ENCODE results near the gene RPS14.
A peak's percentile ranks its signal among the peaks of the same experiment; 100 is the strongest.

RPS14 gene

DNA sequence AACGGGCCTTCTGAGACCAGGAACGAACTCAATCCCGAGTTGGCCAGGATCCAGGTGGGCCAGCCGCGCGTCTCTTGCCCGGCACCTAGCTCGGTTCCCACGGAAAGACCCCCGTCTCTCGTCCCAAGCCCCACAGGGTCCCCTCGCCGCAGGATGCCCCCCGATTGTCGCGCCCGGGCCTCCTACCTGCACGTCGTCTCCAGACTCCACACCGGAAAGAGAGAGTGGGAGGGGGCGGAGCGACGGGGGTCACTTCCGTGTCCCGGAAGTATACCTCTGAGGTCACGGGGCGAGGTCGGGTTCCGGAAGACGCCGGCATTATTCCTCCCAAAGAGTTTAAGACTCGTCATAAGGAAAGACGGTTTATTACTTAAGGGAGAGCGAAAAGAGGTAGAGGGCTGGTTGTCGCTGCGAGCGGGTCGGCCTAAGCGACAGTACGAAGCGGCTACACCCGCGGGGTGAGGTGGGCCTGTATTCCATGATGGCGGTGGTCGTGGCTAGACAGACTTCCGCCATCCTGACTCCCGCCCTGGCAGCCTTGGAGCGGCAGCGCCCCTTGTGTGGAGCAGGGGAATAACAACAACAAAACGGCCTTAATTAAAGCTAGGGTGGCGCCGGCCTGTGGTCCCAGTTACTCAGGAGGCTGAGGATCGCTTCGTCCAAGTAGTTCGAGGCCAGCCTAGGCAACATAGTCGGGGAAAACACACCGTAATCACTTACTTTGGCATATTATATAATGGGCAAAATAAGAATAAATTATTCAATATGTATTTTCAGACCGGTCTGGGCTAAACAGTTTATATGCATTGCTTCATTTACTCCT is at the start of gene RPS14:
RPS14 (minus strand) TSS at position 223 of the 823 bp plus-strand sequence. CDS start 2,006 bp downstream, outside the sequence.
- DNase-seq (ENCODE audit: low read depth, low spot score), result peak; percentile 98
- peak within 1 kb of the TSS; percentile 66 for H3K4me3 ChIP-seq (ENCODE audit: low read depth, low read length)
- TF ChIP-seq, protein P1, sequence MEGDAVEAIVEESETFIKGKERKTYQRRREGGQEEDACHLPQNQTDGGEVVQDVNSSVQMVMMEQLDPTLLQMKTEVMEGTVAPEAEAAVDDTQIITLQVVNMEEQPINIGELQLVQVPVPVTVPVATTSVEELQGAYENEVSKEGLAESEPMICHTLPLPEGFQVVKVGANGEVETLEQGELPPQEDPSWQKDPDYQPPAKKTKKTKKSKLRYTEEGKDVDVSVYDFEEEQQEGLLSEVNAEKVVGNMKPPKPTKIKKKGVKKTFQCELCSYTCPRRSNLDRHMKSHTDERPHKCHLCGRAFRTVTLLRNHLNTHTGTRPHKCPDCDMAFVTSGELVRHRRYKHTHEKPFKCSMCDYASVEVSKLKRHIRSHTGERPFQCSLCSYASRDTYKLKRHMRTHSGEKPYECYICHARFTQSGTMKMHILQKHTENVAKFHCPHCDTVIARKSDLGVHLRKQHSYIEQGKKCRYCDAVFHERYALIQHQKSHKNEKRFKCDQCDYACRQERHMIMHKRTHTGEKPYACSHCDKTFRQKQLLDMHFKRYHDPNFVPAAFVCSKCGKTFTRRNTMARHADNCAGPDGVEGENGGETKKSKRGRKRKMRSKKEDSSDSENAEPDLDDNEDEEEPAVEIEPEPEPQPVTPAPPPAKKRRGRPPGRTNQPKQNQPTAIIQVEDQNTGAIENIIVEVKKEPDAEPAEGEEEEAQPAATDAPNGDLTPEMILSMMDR (IDR thresholded peaks at IDR 0.05; ENCODE audit: low read depth, low read length), result peak; percentile 85
- in situ Hi-C loops (cut with HindIII; ENCODE audit: low sequenced_read_pairs), result no loop called here

DNA sequence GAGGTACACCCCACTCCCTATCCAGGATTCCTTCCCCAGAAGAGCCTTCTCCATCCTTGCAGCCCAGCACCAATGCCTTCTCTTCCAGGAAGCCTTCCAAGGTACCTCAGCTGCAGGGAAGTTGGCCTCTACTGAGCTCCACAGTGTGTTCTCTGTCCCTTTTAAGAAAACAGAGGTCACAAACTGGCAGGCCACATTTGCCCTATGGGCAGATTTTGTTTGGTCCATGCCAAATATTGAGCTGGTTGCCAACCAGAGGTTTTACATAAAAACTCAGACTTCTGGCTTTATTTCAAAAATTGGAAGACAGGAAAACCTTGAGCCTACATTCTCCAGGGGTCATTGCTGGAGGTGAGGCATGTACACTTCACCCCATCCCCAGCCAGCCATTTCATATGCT is 49.4 kb upstream of the RPS14 start:
- TF ChIP-seq, protein P1 (IDR thresholded peaks at IDR 0.05; ENCODE audit: low read depth, low read length), result no peak
- H3K4me3 ChIP-seq (ENCODE audit: low read depth, low read length), result no peak overlapping the region
- in situ Hi-C loops (cut with HindIII; ENCODE audit: low sequenced_read_pairs), result no loop called here
- DNase-seq (ENCODE audit: low read depth, low spot score), result no peak

DNA sequence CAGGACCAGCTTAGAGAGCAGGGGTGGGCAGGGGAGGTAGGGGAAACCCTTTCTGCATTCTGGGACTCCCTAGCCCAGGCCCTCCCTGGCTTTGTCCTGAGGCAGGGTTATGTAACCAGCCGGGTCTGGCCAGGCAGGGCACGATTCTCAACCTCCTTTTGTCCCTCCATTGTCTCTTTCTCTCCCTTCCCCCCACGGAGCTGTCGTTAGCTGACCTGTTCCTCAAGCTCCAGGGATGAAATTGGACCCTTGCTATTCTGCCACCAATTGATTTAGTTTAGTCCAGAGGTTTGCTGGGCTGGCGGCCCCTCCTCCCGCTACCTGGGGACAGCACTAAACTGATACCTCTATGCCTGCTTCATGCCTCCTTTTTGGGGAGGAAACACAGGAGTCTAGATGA is 49.0 kb upstream of the RPS14 start:
- in situ Hi-C loops (cut with HindIII; ENCODE audit: low sequenced_read_pairs), result no loop called here
- no peak for DNase-seq (ENCODE audit: low read depth, low spot score)
- no peak overlapping the region for H3K4me3 ChIP-seq (ENCODE audit: low read depth, low read length)

DNA sequence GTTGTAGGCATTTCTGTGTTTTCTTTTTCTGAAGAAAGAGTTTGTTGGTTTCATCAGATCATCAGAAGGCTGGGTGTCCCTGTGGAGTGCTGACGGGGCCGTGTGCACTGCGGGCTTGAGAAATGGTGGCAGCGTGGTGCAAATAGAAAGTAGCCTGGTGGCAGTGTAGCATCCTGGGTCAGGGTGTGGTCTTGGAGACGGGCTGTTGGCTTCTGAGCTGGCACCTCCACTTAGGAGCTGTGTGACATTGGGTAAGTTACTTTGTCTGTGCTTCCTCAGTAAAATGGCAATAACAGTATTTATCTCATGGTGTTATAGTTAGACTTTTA is 48.4 kb upstream of the RPS14 start:
- in situ Hi-C loops (cut with HindIII; ENCODE audit: low sequenced_read_pairs), result no loop called here
- TF ChIP-seq, protein P1 (IDR thresholded peaks at IDR 0.05; ENCODE audit: low read depth, low read length), result no peak
- no peak for DNase-seq (ENCODE audit: low read depth, low spot score)
- H3K4me3 ChIP-seq (ENCODE audit: low read depth, low read length), result peak overlapping the region; percentile 14

More for the DNA sequence above, 49.0 kb upstream of the RPS14 start:
- TF ChIP-seq, protein P1 (IDR thresholded peaks at IDR 0.05; ENCODE audit: low read depth, low read length), result no peak

DNA sequence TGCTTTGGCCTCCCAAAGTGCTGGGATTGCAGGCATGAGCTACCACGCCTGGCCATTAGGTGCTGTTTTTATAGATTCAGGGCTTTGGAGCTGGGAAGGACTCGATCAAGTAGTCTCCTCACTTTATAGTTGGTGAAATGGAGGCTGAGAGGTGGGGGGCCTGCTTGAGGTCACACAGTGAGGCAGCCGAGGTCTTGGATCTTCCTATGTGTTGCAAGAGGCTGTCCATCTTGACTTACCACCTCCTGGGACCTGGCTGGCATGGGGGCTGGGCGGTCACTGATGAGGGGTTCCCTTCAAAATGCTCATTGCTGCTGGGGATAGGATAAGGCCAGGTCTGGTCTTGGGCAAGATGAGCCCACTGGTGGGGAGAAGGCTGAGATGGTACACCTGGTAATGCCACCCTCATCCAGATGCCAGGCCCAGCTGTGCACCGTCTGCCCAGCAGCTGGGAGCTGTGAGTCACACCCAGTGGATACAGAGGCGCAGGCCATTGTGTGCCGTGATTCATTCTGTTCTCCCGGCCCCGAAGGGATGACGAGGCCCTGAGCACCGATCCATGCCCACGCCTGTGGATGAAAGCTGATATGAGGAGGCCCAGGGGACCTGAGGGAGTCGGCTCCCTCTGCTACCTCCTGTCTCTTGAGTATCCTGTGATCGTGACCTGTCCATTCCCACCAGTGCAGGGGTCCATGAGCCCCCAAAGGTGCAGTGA is 47.9 kb upstream of the RPS14 start:
- peak; percentile 94 for DNase-seq (ENCODE audit: low read depth, low spot score)
- in situ Hi-C loops (cut with HindIII; ENCODE audit: low sequenced_read_pairs), result no loop called here
- peak overlapping the region; percentile 14 for H3K4me3 ChIP-seq (ENCODE audit: low read depth, low read length)
- TF ChIP-seq, protein P1 (IDR thresholded peaks at IDR 0.05; ENCODE audit: low read depth, low read length), result no peak

DNA sequence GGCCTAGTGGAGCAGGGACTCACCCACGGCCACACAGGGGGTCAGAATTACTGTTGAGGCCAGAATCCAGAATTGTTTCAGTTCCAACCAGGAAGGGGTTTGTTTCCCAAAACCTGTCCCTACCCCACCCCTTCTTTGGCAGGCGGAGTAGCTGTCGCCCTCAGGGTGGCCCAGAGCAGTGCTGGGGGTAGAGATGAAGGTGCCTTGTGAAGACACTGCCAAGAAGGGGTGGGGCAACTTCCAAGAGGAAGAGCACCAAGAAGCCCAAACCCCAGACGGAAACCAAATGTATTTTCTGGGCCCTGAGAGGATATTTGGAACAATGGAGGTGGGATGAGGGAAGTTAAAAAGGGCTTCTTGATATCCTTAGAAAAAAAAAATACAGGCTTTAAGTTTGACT is 47.0 kb upstream of the RPS14 start:
- in situ Hi-C loops (cut with HindIII; ENCODE audit: low sequenced_read_pairs), result no loop called here
- TF ChIP-seq, protein P1 (IDR thresholded peaks at IDR 0.05; ENCODE audit: low read depth, low read length), result no peak
- no peak for DNase-seq (ENCODE audit: low read depth, low spot score)
- H3K4me3 ChIP-seq (ENCODE audit: low read depth, low read length), result no peak overlapping the region
